H9 (cell line): ENCODE data around the gene ME3. TPM values are rescaled to one million over a fixed set of nuclear protein-coding genes. Genes with fewer than 3 reads are reported as not detected.

Experiments used
- DNase-seq: peaks from one replicate; pipeline ENCODE4 v3.0.0-alpha.2; 2017
- H2AFZ ChIP-seq: one replicate; pipeline ENCODE4 v1.6.1; 2013; ENCODE audit warnings: mild to moderate bottlenecking, low read length, control low read depth, moderate library complexity
- H2AK5ac ChIP-seq: 2 replicates; pipeline ENCODE4 v1.6.1; 2013; ENCODE audit warnings: low read length, control low read depth, mixed read lengths; ENCODE audit not compliant: insufficient read length
- H2BK120ac ChIP-seq: one replicate; pipeline ENCODE4 v1.6.1; 2013; ENCODE audit warnings: low read depth, mild to moderate bottlenecking, low read length, control low read depth, inconsistent platforms; ENCODE audit not compliant: poor library complexity, severe bottlenecking
- H2BK12ac ChIP-seq: 2 replicates; pipeline ENCODE4 v1.6.1; 2013; ENCODE audit warnings: low read length, control low read depth, mixed read lengths, low read depth; ENCODE audit not compliant: insufficient read length
- H2BK15ac ChIP-seq: 2 replicates; pipeline ENCODE4 v1.6.1; 2013; ENCODE audit warnings: low read depth, low read length, control low read depth
- H2BK20ac ChIP-seq: one replicate; pipeline ENCODE4 v1.6.1; 2013; ENCODE audit warnings: low read depth, mild to moderate bottlenecking, low read length, control low read depth, inconsistent platforms; ENCODE audit not compliant: poor library complexity, severe bottlenecking
- H2BK5ac ChIP-seq: 2 replicates; pipeline ENCODE4 v1.6.1; 2013; ENCODE audit warnings: low read length, control low read depth, mixed read lengths; ENCODE audit not compliant: insufficient read length
- H3K14ac ChIP-seq: 2 replicates; pipeline ENCODE4 v1.6.1; 2013; ENCODE audit warnings: low read length, control low read depth; ENCODE audit not compliant: insufficient read depth
- H3K18ac ChIP-seq: 2 replicates; pipeline ENCODE4 v1.6.1; 2013; ENCODE audit warnings: low read depth, mild to moderate bottlenecking, mixed read lengths, low read length, control low read depth; ENCODE audit not compliant: insufficient read length
- H3K23ac ChIP-seq: 2 replicates; pipeline ENCODE4 v1.6.1; 2013; ENCODE audit warnings: low read length, control low read depth, mixed read lengths, low read depth; ENCODE audit not compliant: insufficient read length
- H3K23me2 ChIP-seq: 2 replicates; pipeline ENCODE4 v1.6.1; 2013; ENCODE audit warnings: low read depth, mild to moderate bottlenecking, mixed read lengths, low read length, control low read depth; ENCODE audit not compliant: insufficient read length, poor library complexity, severe bottlenecking
- H3K27ac ChIP-seq: 2 replicates; pipeline ENCODE4 v1.5.1; 2013; ENCODE audit warnings: low read length, control low read depth, mixed read lengths, low read depth; ENCODE audit not compliant: insufficient read length
- H3K27me3 ChIP-seq: 2 replicates; pipeline ENCODE4 v1.6.1; 2013; ENCODE audit warnings: low read length, control low read depth, inconsistent platforms; ENCODE audit not compliant: insufficient read depth
- H3K4ac ChIP-seq: 2 replicates; pipeline ENCODE4 v1.6.1; 2013; ENCODE audit warnings: low read depth, mild to moderate bottlenecking, control low read depth, inconsistent platforms, low read length, moderate library complexity
- H3K4me1 ChIP-seq: 2 replicates; pipeline ENCODE4 v1.6.1; 2013; ENCODE audit warnings: low read length, control low read depth, inconsistent platforms; ENCODE audit not compliant: insufficient read depth
- H3K4me2 ChIP-seq: 2 replicates; pipeline ENCODE4 v1.6.1; 2013; ENCODE audit warnings: low read length, control low read depth, mixed read lengths; ENCODE audit not compliant: insufficient read length, insufficient read depth
- H3K56ac ChIP-seq: 2 replicates; pipeline ENCODE4 v1.6.1; 2013; ENCODE audit warnings: low read depth, mild to moderate bottlenecking, mixed read lengths, low read length, control low read depth; ENCODE audit not compliant: insufficient read length
- H3K79me1 ChIP-seq: 2 replicates; pipeline ENCODE4 v1.6.1; 2013; ENCODE audit warnings: low read depth, mild to moderate bottlenecking, moderate library complexity, low read length, control low read depth, inconsistent platforms; ENCODE audit not compliant: insufficient read depth, poor library complexity, severe bottlenecking
- H3K79me2 ChIP-seq: 2 replicates; pipeline ENCODE4 v1.6.1; 2013; ENCODE audit warnings: low read length, control low read depth, inconsistent platforms; ENCODE audit not compliant: insufficient read depth
- H3K9ac ChIP-seq: 2 replicates; pipeline ENCODE4 v1.6.1; 2013; ENCODE audit warnings: low read length, control low read depth, mixed read lengths; ENCODE audit not compliant: insufficient read length; ENCODE audit errors: extremely low read depth
- H3K9me3 ChIP-seq: one replicate; pipeline ENCODE4 v1.6.1; 2013; ENCODE audit warnings: low read depth, low read length, inconsistent platforms; ENCODE audit not compliant: control insufficient read depth
- H3T11ph ChIP-seq: one replicate; pipeline ENCODE4 v1.6.1; 2013; ENCODE audit warnings: mild to moderate bottlenecking, low read length, control low read depth, inconsistent platforms
- H4K20me1 ChIP-seq: one replicate; pipeline ENCODE4 v1.6.1; 2013; ENCODE audit not compliant: control insufficient read depth, insufficient read length, insufficient read depth
- H4K5ac ChIP-seq: 2 replicates; pipeline ENCODE4 v1.6.1; 2013; ENCODE audit warnings: low read depth, mild to moderate bottlenecking, mixed read lengths, low read length, control low read depth; ENCODE audit not compliant: insufficient read length
- H4K8ac ChIP-seq: replicated peaks from 2 replicates; pipeline ENCODE4 v1.6.1; 2013; ENCODE audit warnings: low read length, control low read depth, mixed read lengths, low read depth; ENCODE audit not compliant: insufficient read length
- H4K91ac ChIP-seq: 2 replicates; pipeline ENCODE4 v1.6.1; 2013; ENCODE audit warnings: low read depth, mild to moderate bottlenecking, moderate library complexity, mixed read lengths, low read length, control low read depth; ENCODE audit not compliant: insufficient read length
- H3K27ac Mint-ChIP-seq, 3 experiments: 2 replicates in 2 of 3; 3 replicates in 1 of 3; pipeline ENCODE4 v1.8.0; 2020 to 2021; ENCODE audit warnings: mixed read lengths in 3 of 3, mild to moderate bottlenecking in 1 of 3, moderate library complexity in 1 of 3
- H3K27me3 Mint-ChIP-seq: 2 replicates; pipeline ENCODE4 v1.8.0; 2021; ENCODE audit warnings: low read depth, mild to moderate bottlenecking, moderate library complexity, mixed read lengths
- H3K36me3 Mint-ChIP-seq, 3 experiments: 2 replicates in 2 of 3; 3 replicates in 1 of 3; pipeline ENCODE4 v1.8.0; 2020 to 2021; ENCODE audit warnings: low read depth in 3 of 3, mixed read lengths in 3 of 3; ENCODE audit not compliant: insufficient read depth in 1 of 3
- H3K4me1 Mint-ChIP-seq, 2 experiments: 2 replicates each; pipeline ENCODE4 v1.8.0; 2020; ENCODE audit warnings: mixed read lengths in 2 of 2
- H3K4me3 Mint-ChIP-seq, 2 experiments: 2 replicates in 1 of 2; 3 replicates in 1 of 2; pipeline ENCODE4 v1.8.0; 2020 to 2021; ENCODE audit warnings: mild to moderate bottlenecking in 2 of 2, mixed read lengths in 2 of 2, moderate library complexity in 1 of 2
- H3K9me3 Mint-ChIP-seq, 2 experiments: 2 replicates in 1 of 2; 3 replicates in 1 of 2; pipeline ENCODE4 v1.8.0; 2020; ENCODE audit warnings: mild to moderate bottlenecking in 2 of 2, mixed read lengths in 2 of 2, moderate library complexity in 1 of 2
- total RNA-seq: library from RNA; stranded (reverse); gene quantifications from 2 replicates; pipeline ENCODE4 v1.2.1, GENCODE V29; 2021
- TF ChIP-seq, protein P1 (sequence below): fragments of 200-600 bp; sonication (generic); conservative IDR thresholded peaks from 3 replicates; pipeline ENCODE4 v1.8.0; 2021; ENCODE audit warnings: antibody characterized with exemption, mild to moderate bottlenecking

Gene ME3
- total RNA-seq, 1 experiment from 2014 or later = 2.8 TPM

GRCh38 chr11:86535773-86536172 is 136.6 kb downstream of the ME3 start:
- H3K36me3 Mint-ChIP-seq = no peaks in the 10 kb centered on the region
- H3K27me3 Mint-ChIP-seq = no peaks in the 10 kb centered on the region
- H3K18ac ChIP-seq = no peak overlapping the region
- H3K4me1 Mint-ChIP-seq = no peaks in the 10 kb centered on the region
- no peak overlapping the region for H3K56ac ChIP-seq
- TF ChIP-seq, protein P1, sequence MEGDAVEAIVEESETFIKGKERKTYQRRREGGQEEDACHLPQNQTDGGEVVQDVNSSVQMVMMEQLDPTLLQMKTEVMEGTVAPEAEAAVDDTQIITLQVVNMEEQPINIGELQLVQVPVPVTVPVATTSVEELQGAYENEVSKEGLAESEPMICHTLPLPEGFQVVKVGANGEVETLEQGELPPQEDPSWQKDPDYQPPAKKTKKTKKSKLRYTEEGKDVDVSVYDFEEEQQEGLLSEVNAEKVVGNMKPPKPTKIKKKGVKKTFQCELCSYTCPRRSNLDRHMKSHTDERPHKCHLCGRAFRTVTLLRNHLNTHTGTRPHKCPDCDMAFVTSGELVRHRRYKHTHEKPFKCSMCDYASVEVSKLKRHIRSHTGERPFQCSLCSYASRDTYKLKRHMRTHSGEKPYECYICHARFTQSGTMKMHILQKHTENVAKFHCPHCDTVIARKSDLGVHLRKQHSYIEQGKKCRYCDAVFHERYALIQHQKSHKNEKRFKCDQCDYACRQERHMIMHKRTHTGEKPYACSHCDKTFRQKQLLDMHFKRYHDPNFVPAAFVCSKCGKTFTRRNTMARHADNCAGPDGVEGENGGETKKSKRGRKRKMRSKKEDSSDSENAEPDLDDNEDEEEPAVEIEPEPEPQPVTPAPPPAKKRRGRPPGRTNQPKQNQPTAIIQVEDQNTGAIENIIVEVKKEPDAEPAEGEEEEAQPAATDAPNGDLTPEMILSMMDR = no peak
- no peaks in the 10 kb centered on the region for H4K20me1 ChIP-seq
- H3K9me3 Mint-ChIP-seq = no peaks in the 10 kb centered on the region
- no peak overlapping the region for H2BK120ac ChIP-seq
- no peak overlapping the region for H2BK12ac ChIP-seq
- H3K23ac ChIP-seq = no peak overlapping the region
- no peaks in the 10 kb centered on the region for H3K4me1 ChIP-seq
- H3K27ac ChIP-seq = no peak overlapping the region
- no peaks in the 10 kb centered on the region for H3K27me3 ChIP-seq
- H3K79me1 ChIP-seq = no peaks in the 10 kb centered on the region
- no peak overlapping the region for H4K91ac ChIP-seq
- no peak overlapping the region for H3K4ac ChIP-seq
- no peak overlapping the region for H3K14ac ChIP-seq
- H2AFZ ChIP-seq = no peak overlapping the region
- no peak overlapping the region for H3K4me2 ChIP-seq
- DNase-seq = no peak
- H2AK5ac ChIP-seq = no peak overlapping the region
- no peak overlapping the region for H4K5ac ChIP-seq
- no peaks in the 10 kb centered on the region for H3K9me3 ChIP-seq
- H3K27ac Mint-ChIP-seq = no peak overlapping the region
- H2BK20ac ChIP-seq = no peak overlapping the region
- no peak overlapping the region for H4K8ac ChIP-seq
- H3K79me2 ChIP-seq = no peaks in the 10 kb centered on the region
- no peak overlapping the region for H3T11ph ChIP-seq
- H3K23me2 ChIP-seq = no peaks in the 10 kb centered on the region
- no peak overlapping the region for H2BK15ac ChIP-seq
- H3K9ac ChIP-seq = no peak overlapping the region
- no peak overlapping the region for H3K4me3 Mint-ChIP-seq
- H2BK5ac ChIP-seq = no peak overlapping the region
